PC-9 (cell line): ENCODE results near the gene PYGB. TPM values are rescaled to one million over a fixed set of nuclear protein-coding genes. Genes with fewer than 3 reads are reported as not detected.

Experiments
- BruUV-seq: library from RNA; stranded (reverse); fragments of 400-500 nt; replicated peaks from 2 replicates; lab custom pipeline; 2021; lab: Mats Ljungman, UMichigan
- CTCF ChIA-PET: fragments of 300-600 bp; sonication (Branson Sonifier 250); formaldehyde crosslinking; loops from one replicate; lab custom pipeline; 2022; ENCODE audit warnings: antibody characterized with exemption; lab: Charles Lee
- POLR2A ChIA-PET: fragments of 300-600 bp; sonication (Branson Sonifier 250); formaldehyde crosslinking; loops from one replicate; lab custom pipeline; 2022; ENCODE audit warnings: antibody characterized with exemption; ENCODE audit not compliant: unreplicated experiment; lab: Charles Lee
- DNase-seq, 2 experiments: peaks; one replicate each; pipeline versions ENCODE4 v3.0.0 to v3.0.0-alpha.2; 2015 to 2022; ENCODE audit warnings: mixed read lengths in 1 of 2
- H2AFZ ChIP-seq: fragments of 200-600 bp; sonication (generic); 2 replicates; pipeline ENCODE4 v1.8.1; 2017; ENCODE audit warnings: antibody characterized with exemption
- H3F3A ChIP-seq: fragments of 200-600 bp; sonication (generic); 2 replicates; pipeline ENCODE4 v1.8.1; 2017; ENCODE audit warnings: antibody characterized with exemption, mild to moderate bottlenecking, low read depth; ENCODE audit not compliant: insufficient read depth
- H3K27ac ChIP-seq: fragments of 200-600 bp; sonication (generic); 2 replicates; pipeline ENCODE4 v1.6.1; 2016; ENCODE audit warnings: mixed run types
- H3K27me3 ChIP-seq: fragments of 200-600 bp; sonication (generic); 2 replicates; pipeline ENCODE4 v1.6.1; 2016; ENCODE audit warnings: low read depth, mixed run types; ENCODE audit not compliant: insufficient read depth
- H3K36me3 ChIP-seq: fragments of 200-600 bp; sonication (generic); 2 replicates; pipeline ENCODE4 v1.6.1; 2016; ENCODE audit warnings: low read depth, mixed run types
- H3K4me1 ChIP-seq: fragments of 200-600 bp; sonication (generic); replicated peaks from 2 replicates; pipeline ENCODE4 v1.6.1; 2016; ENCODE audit warnings: mixed run types; ENCODE audit not compliant: insufficient read depth
- H3K4me2 ChIP-seq: fragments of 200-600 bp; sonication (generic); 2 replicates; pipeline ENCODE4 v1.6.1; 2017; ENCODE audit warnings: mixed run types
- H3K4me3 ChIP-seq: fragments of 200-600 bp; sonication (generic); 2 replicates; pipeline ENCODE4 v1.6.1; 2016; ENCODE audit warnings: mixed run types
- H3K79me2 ChIP-seq: fragments of 200-600 bp; sonication (generic); 2 replicates; pipeline ENCODE4 v1.6.1; 2017; ENCODE audit warnings: low read depth, mixed run types
- H3K9me2 ChIP-seq: fragments of 200-600 bp; sonication (generic); 2 replicates; pipeline ENCODE4 v1.8.1; 2017; ENCODE audit warnings: mild to moderate bottlenecking; ENCODE audit not compliant: insufficient read depth
- H3K9me3 ChIP-seq: fragments of 200-600 bp; sonication (generic); 2 replicates; pipeline ENCODE4 v1.8.1; 2016; ENCODE audit warnings: low read depth; ENCODE audit not compliant: insufficient read depth
- H4K20me1 ChIP-seq: fragments of 200-600 bp; sonication (generic); 2 replicates; pipeline ENCODE4 v1.8.1; 2017; ENCODE audit not compliant: insufficient read depth
- EZH2 ChIP-seq: fragments of 200-600 bp; sonication (generic); IDR thresholded peaks from 2 replicates; pipeline ENCODE4 v1.8.0; 2017; ENCODE audit warnings: antibody characterized with exemption, low read depth
- intact Hi-C: fragments of 100-400 bp; cut with micrococcal nuclease; formaldehyde crosslinking; loops from one replicate; pipeline ENCODE4 v1.10.0; 2022; ENCODE audit not compliant: unreplicated experiment
- total RNA-seq: library from RNA; stranded (reverse); gene quantifications from 2 replicates; pipeline ENCODE4 v1.2.3, GENCODE V29; 2021
- TF ChIP-seq, protein P1 (sequence below): fragments of 200-600 bp; sonication (generic); conservative IDR thresholded peaks from 2 replicates; pipeline ENCODE4 v1.6.1; 2017; ENCODE audit warnings: mixed run types, antibody characterized with exemption, mild to moderate bottlenecking, moderate library complexity

PYGB gene
- total RNA-seq, 1 experiment from 2014 or later, result 133 TPM

GRCh38 chr20:25296094-25297093, 48.5 kb downstream of the PYGB start:
- Histone ChIP-seq H3K4me1 (no peaks in the 10 kb centered on the region), H3K4me2 (no peak overlapping the region), H3K27ac (no peak overlapping the region), H3K4me3 (no peak overlapping the region), H3K79me2 (no peaks in the 10 kb centered on the region), H3F3A (peaks cover 61% of the 10 kb centered on the region), H3K9me3 (no peaks in the 10 kb centered on the region), H4K20me1 (no peaks in the 10 kb centered on the region; the same call in none of the 2 replicates), H3K27me3 (no peaks in the 10 kb centered on the region), H3K36me3 (peaks cover 10% of the 10 kb centered on the region; the same call in 1 of the 2 replicates), H3K9me2 (no peaks in the 10 kb centered on the region), H2AFZ (no peak overlapping the region)
- TF ChIP-seq, protein P1, sequence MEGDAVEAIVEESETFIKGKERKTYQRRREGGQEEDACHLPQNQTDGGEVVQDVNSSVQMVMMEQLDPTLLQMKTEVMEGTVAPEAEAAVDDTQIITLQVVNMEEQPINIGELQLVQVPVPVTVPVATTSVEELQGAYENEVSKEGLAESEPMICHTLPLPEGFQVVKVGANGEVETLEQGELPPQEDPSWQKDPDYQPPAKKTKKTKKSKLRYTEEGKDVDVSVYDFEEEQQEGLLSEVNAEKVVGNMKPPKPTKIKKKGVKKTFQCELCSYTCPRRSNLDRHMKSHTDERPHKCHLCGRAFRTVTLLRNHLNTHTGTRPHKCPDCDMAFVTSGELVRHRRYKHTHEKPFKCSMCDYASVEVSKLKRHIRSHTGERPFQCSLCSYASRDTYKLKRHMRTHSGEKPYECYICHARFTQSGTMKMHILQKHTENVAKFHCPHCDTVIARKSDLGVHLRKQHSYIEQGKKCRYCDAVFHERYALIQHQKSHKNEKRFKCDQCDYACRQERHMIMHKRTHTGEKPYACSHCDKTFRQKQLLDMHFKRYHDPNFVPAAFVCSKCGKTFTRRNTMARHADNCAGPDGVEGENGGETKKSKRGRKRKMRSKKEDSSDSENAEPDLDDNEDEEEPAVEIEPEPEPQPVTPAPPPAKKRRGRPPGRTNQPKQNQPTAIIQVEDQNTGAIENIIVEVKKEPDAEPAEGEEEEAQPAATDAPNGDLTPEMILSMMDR, result peak; percentile 55
- TF ChIP-seq EZH2, result no peak
- intact Hi-C loops, result loop anchor here (10.0 kb wide), 1 partner anchor 122 kb away; no protein-coding TSS in a partner anchor
- no TSS peak for BruUV-seq
- CTCF ChIA-PET, result interaction anchor here (0.8 to 1.6 kb wide), 2 partner anchors 95 to 103 kb away, joined by 4 read pairs; partner anchors contain the start of gene ABHD12
- POLR2A ChIA-PET, result interaction anchor here (0.5 kb wide), 1 partner anchor 46 kb away, joined by 3 read pairs; no protein-coding TSS in a partner anchor
- DNase-seq, result peak in 1 of 2 experiments; percentile 29

GRCh38 chr20:25297141-25297905, 49.4 kb downstream of the PYGB start:
- Histone ChIP-seq H2AFZ (no peak overlapping the region), H3K27me3 (no peaks in the 10 kb centered on the region), H3K79me2 (no peaks in the 10 kb centered on the region), H3K4me3 (no peak overlapping the region), H3K4me2 (no peak overlapping the region), H4K20me1 (no peaks in the 10 kb centered on the region; the same call in none of the 2 replicates), H3K9me3 (no peaks in the 10 kb centered on the region), H3K36me3 (peaks cover 10% of the 10 kb centered on the region; the same call in 1 of the 2 replicates), H3K27ac (no peak overlapping the region), H3K9me2 (no peaks in the 10 kb centered on the region), H3K4me1 (no peaks in the 10 kb centered on the region), H3F3A (peaks cover 61% of the 10 kb centered on the region)
- DNase-seq, result no peak
- intact Hi-C loops, result loop anchor here (10.0 kb wide), 1 partner anchor 123 kb away; no protein-coding TSS in a partner anchor
- POLR2A ChIA-PET, result no interaction called here
- CTCF ChIA-PET, result no interaction called here
- TF ChIP-seq, protein P1, result no peak
- no peak for TF ChIP-seq EZH2
- TSS peak; percentile 22 for BruUV-seq

DNA sequence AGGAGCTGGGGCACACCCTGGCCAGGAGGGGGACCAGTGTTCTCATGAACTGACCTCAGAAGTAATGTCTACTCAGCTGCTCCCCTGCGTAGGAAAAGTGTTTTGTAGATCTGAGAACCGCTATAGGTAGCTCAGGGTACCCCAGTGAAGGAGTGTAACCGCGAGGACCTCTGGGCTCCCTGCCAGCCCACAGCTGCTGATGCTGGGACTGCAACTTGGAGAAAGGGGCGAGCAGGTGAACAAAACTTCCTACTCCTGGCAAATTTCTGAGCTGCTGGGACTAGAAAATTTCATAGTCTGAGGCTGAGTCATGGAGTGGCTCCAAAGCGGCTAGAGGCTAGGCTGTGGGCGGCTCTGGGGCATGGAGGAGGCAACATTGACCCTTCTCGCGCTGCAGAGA, 51.9 kb downstream of the PYGB start:
- no peaks in the 10 kb centered on the region for H3K4me1 ChIP-seq
- DNase-seq, result peak; percentile 47 to 49
- intact Hi-C loops, result loop anchor here (2.0 to 10.0 kb wide), 2 partner anchors 99 to 125 kb away; no protein-coding TSS in a partner anchor
- H3K27ac ChIP-seq, result no peak overlapping the region; the same call in 1 of the 2 replicates
- no peaks in the 10 kb centered on the region; the same call in none of the 2 replicates for H4K20me1 ChIP-seq
- H2AFZ ChIP-seq, result no peak overlapping the region
- CTCF ChIA-PET, result interaction anchor here (0.5 to 1.7 kb wide), 4 partner anchors 10 to 268 kb away, joined by 3 to 11 read pairs (median 5); no protein-coding TSS in a partner anchor
- no TSS peak for BruUV-seq
- H3F3A ChIP-seq, result peaks cover 55% of the 10 kb centered on the region
- TF ChIP-seq, protein P1, result no peak
- TF ChIP-seq EZH2, result no peak
- no peak overlapping the region for H3K4me3 ChIP-seq
- no peaks in the 10 kb centered on the region for H3K9me2 ChIP-seq
- no peaks in the 10 kb centered on the region for H3K27me3 ChIP-seq
- H3K9me3 ChIP-seq, result no peaks in the 10 kb centered on the region
- peaks cover 6% of the 10 kb centered on the region; the same call in 1 of the 2 replicates for H3K36me3 ChIP-seq
- H3K4me2 ChIP-seq, result no peak overlapping the region
- H3K79me2 ChIP-seq, result no peaks in the 10 kb centered on the region
- POLR2A ChIA-PET, result interaction anchor here (0.6 to 0.7 kb wide), 2 partner anchors 94 to 306 kb away, joined by 4 to 9 read pairs; no protein-coding TSS in a partner anchor
